ENCODE results near the gene RSL24D1.

GRCh38 chr15:55231455-55231854, 34.7 kb upstream of the RSL24D1 start:
- TF ChIP-seq CTCF (IDR thresholded peaks at IDR 0.05; ENCODE audit: low read depth, low read length), result no peak
- no peak for TF ChIP-seq EZH2phosphoT487 (IDR thresholded peaks at IDR 0.05; ENCODE audit: low read depth)

Measured in OCI-LY3 (cell line).